Esophagus (tissue), 2 donors: ENCODE measurements around the gene ADARB2. TPM values are rescaled to one million over a fixed set of nuclear protein-coding genes. Genes with fewer than 3 reads are reported as not detected.

Source experiments
- H3K27ac ChIP-seq, 2 donors: one replicate each; pipeline ENCODE4 v1.5.1; 2013; ENCODE audit warnings: low read depth in 2 of 2, mild to moderate bottlenecking in 2 of 2, inconsistent platforms in 1 of 2, low read length in 1 of 2, moderate library complexity in 1 of 2
- H3K27me3 ChIP-seq, 2 donors: one replicate each; pipeline ENCODE4 v1.6.1; 2013; ENCODE audit warnings: low read length in 2 of 2, control low read depth in 1 of 2, mild to moderate bottlenecking in 1 of 2; ENCODE audit not compliant: insufficient read depth in 2 of 2, control insufficient read depth in 1 of 2
- H3K36me3 ChIP-seq, 2 donors: one replicate each; pipeline ENCODE4 v1.6.1; 2013; ENCODE audit warnings: low read length in 1 of 2; ENCODE audit not compliant: control insufficient read depth in 2 of 2, insufficient read depth in 2 of 2
- H3K4me1 ChIP-seq, 2 donors: one replicate each; pipeline ENCODE4 v1.6.1; 2013; ENCODE audit warnings: low read length in 1 of 2; ENCODE audit not compliant: control insufficient read depth in 2 of 2, insufficient read depth in 2 of 2
- H3K4me3 ChIP-seq, 2 donors: one replicate each; pipeline ENCODE4 v1.5.1; 2013; ENCODE audit warnings: low read length in 2 of 2, mild to moderate bottlenecking in 2 of 2, low read depth in 1 of 2, moderate library complexity in 1 of 2
- H3K9me3 ChIP-seq, 2 donors: one replicate each; pipeline ENCODE4 v1.6.1; 2013; ENCODE audit warnings: mild to moderate bottlenecking in 2 of 2, low read depth in 1 of 2, low read length in 1 of 2, moderate library complexity in 1 of 2; ENCODE audit not compliant: control insufficient read depth in 2 of 2, insufficient read depth in 1 of 2
- WGBS, 2 donors: extraction: QIAGEN DNeasy Blood & Tissue Kit; methylation state at CpG; one replicate each; pipeline ENCODE4 v1.1.7; 2013; 5-methylcytosine and 5-hydroxymethylcytosine counted together
- polyA plus RNA-seq, 2 donors: library from polyadenylated mRNA; stranded (reverse); fragments of 200-250 nt; gene quantifications; one replicate each; pipeline ENCODE4 v1.2.3, GENCODE V29; 2013
- donor health status: healthy with polysubstance abuse.
- donor health status: Bipolar disorder and iron deficiency.

ADARB2 gene
- polyA plus RNA-seq, 2 donors: 0.33 to 0.65 TPM

DNA sequence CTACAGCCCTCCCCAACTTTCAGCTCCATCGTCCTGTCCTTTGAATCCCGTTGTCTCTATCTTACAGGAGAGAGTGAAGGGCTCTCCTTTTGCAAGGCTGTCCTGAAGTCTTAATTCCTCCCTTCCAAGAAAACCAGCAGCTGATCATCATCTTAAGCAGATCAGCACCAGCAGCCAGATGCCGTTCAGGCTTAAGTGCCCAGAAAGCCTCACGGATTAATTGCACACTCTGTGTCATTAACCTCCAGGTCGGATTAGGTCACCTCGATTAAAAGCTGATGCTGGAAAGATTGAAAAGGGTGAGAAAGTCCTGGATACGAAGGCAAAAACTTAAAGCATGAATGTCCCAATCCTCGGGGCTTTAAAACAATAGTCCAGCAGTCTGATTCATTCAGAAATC lies 24.8 kb upstream of the ADARB2 start:
- peaks cover 8 to 9% of the 10 kb centered on the region in 2 donors for H3K9me3 ChIP-seq
- H3K36me3 ChIP-seq: no peaks in the 10 kb centered on the region
- WGBS, 2 donors: 52 to 56% methylated on average over 8 of the region's 8 CpGs
- H3K4me1 ChIP-seq: no peaks in the 10 kb centered on the region
- no peak overlapping the region for H3K27ac ChIP-seq
- H3K4me3 ChIP-seq: no peak overlapping the region
- H3K27me3 ChIP-seq: no peaks in the 10 kb centered on the region

DNA sequence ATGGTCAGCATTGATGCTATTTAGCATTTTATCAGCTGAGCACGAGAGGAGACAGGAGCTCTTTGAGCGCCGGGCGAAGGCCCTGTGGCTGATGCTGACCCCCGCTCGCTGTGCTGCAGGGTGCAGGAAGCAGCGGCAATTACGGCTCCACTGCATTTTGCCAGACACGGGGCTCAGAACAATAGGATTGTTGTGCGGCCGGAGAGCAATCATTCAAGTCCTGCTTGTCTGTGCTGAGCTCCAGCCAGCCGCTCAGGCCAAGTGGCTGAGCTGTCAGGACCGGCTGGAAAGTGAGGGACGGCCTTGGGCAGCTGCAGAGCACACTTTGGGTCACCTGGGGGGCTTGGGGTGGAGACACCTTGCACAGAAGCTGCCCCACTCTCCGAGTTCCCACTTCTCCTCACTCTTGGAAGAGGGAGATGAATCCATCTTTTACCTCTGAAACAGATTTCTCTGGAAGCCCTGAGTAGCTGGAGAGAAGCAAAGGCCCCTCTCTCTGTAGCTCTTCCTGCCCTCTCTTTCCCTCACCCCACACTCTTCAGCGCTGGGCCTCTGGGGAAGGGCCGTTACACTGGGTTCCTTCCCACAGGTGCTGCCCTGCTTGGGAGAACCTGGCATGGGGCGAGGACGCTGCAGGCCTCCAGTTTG lies 17.3 kb upstream of the ADARB2 start:
- Histone ChIP-seq H3K27ac (no peak overlapping the region), H3K4me1 (peaks cover 2 to 5% of the 10 kb centered on the region in 2 donors), H3K9me3 (peaks cover 4 to 11% of the 10 kb centered on the region in 2 donors), H3K36me3 (no peaks in the 10 kb centered on the region), H3K4me3 (no peak overlapping the region), H3K27me3 (no peaks in the 10 kb centered on the region)
- 48 to 53% methylated on average over 19 of the region's 19 CpGs for WGBS, 2 donors

DNA sequence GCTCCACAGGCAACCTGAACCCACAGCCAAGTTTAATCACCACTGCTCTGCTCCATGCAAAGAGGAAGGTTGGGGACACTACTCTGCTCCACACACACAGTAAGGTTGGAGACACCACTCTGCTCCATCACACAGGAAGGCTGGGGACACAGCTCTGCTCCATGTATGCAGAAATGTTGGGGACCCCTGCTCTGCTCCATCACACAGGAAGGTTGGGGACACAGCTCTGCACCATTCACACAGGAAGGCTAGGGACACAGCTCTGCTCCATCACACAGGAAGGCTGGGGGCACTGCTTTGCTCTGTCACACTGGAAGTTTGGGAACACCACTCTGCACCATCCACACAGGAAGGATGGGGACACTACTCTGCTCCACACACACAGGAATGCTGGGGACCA lies 14.8 kb upstream of the ADARB2 start:
- peaks cover under 1 to 6% of the 10 kb centered on the region in 2 donors for H3K9me3 ChIP-seq
- no peaks in the 10 kb centered on the region for H3K36me3 ChIP-seq
- no peak overlapping the region for H3K4me3 ChIP-seq
- peaks cover 2 to 5% of the 10 kb centered on the region in 2 donors for H3K4me1 ChIP-seq
- H3K27me3 ChIP-seq: no peaks in the 10 kb centered on the region
- H3K27ac ChIP-seq: no peak overlapping the region

DNA sequence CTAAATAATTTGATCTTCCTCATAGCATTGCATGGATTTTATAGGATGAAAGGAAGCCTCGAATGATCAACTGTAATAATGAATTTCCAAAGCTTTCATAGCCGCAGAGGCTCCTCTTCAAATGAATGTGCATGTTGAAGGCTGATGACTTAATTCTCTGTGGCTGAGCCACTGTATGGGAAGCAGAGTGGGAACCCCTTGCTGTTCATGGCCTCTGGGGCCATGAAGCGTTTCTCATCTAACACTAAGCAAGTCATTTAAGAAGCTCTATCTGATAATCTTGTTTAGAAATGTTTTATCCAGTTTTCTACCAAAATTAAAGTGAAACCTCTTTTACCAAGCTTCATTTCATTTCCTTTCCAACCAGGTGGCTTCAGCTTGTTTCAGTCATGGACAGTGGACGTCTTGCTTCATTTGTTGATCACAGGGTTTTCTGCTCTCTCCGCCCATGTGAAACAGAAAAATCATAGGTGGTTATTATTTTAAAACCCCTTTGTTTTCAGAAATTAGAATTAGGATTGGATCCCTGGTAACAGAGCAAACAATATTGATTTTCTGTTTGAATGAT lies 10.3 kb upstream of the ADARB2 start:
- Histone ChIP-seq H3K9me3 (peaks cover 0 to 15% of the 10 kb centered on the region in 2 donors), H3K36me3 (no peaks in the 10 kb centered on the region), H3K27ac (no peak overlapping the region), H3K4me1 (peaks cover 0 to 5% of the 10 kb centered on the region in 2 donors), H3K4me3 (no peak overlapping the region), H3K27me3 (no peaks in the 10 kb centered on the region)
- WGBS, 2 donors: 81 to 83% methylated on average over 5 of the region's 5 CpGs

DNA sequence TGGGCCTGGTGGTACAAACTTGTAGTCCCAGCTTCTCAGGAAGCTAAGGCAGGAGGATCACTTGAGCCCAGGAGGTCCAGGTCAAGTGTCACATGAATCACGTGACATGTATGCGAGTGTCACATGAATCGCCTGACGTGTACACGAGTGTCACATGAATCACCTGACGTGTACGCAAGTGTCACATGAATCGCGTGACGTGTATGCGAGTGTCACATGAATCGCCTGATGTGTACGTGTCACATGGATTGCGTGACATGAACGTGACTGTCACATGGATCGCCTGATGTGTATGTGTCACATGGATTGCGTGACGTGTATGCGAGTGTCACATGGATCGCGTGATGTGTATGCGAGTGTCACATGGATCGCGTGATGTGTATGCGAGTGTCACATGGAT lies 9.5 kb upstream of the ADARB2 start:
- no peak overlapping the region for H3K27ac ChIP-seq
- H3K27me3 ChIP-seq: no peaks in the 10 kb centered on the region
- H3K9me3 ChIP-seq: peaks cover 0 to 10% of the 10 kb centered on the region in 2 donors
- H3K4me3 ChIP-seq: no peak overlapping the region
- peaks cover 0 to 5% of the 10 kb centered on the region in 2 donors for H3K4me1 ChIP-seq
- no peaks in the 10 kb centered on the region for H3K36me3 ChIP-seq
- 96 to 97% methylated on average over 25 of the region's 25 CpGs for WGBS, 2 donors

DNA sequence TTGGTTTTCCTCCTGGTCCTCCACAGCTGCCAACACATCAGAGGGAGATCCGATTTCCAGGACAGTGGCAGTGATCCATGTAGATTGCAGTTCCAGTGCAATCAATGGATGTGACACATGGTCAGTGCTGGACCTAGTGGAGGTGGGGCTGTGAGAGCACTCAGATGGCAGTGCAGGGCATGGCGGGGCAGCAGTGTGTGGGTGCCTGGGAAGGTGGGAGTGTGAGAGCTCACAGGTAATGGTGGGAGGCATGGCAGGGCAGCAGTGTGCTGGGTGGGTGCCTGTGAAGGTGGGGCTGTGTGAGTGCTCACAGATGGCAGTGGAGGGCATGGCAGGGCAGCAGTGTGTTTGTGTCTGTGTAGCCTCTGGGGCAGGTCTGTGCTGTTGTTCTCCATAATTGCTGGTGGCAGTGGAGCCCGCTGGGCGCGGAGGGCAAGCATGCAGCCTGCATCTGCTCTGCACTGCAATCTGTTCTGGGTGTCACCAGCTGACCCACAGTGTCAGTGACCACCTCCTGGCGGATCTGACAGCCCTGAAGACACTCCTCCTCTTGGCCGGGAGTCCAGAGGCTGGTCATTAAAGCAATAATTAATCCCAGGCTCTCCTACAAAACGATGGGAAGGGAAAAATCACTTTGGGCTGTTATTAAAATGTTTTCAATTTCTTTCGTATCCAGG lies 8.6 kb upstream of the ADARB2 start:
- peaks cover 0 to 10% of the 10 kb centered on the region in 2 donors for H3K9me3 ChIP-seq
- no peak overlapping the region for H3K27ac ChIP-seq
- no peaks in the 10 kb centered on the region for H3K27me3 ChIP-seq
- H3K4me3 ChIP-seq: no peak overlapping the region
- no peaks in the 10 kb centered on the region for H3K36me3 ChIP-seq
- H3K4me1 ChIP-seq: peaks cover 0 to 5% of the 10 kb centered on the region in 2 donors
- WGBS, 2 donors: 65 to 67% methylated on average over 9 of the region's 9 CpGs

DNA sequence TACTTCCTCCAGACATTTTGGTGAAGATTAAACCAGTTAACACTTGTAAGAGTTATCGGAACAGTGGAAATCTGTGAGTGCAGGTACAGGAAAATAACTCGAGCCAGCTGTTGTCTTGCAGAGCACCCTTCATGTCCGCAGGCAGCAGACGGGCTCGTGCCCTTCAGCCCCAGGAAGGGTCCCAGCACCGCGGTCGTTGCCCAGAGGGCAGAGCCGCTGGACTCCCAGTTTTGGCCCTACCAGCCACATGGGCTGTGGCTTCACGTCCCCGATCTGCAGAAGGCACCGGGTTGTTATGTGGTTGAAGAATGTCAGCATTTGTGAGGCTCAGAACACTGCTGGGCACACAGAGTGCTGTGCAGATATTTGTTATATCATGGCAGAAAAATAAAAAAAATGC lies 7.2 kb upstream of the ADARB2 start:
- no peaks in the 10 kb centered on the region for H3K27me3 ChIP-seq
- peaks cover 0 to 5% of the 10 kb centered on the region in 2 donors for H3K4me1 ChIP-seq
- 91 to 92% methylated on average over 12 of the region's 12 CpGs for WGBS, 2 donors
- H3K9me3 ChIP-seq: peaks cover 0 to 12% of the 10 kb centered on the region in 2 donors
- H3K27ac ChIP-seq: no peak overlapping the region
- H3K36me3 ChIP-seq: no peaks in the 10 kb centered on the region
- H3K4me3 ChIP-seq: no peak overlapping the region

DNA sequence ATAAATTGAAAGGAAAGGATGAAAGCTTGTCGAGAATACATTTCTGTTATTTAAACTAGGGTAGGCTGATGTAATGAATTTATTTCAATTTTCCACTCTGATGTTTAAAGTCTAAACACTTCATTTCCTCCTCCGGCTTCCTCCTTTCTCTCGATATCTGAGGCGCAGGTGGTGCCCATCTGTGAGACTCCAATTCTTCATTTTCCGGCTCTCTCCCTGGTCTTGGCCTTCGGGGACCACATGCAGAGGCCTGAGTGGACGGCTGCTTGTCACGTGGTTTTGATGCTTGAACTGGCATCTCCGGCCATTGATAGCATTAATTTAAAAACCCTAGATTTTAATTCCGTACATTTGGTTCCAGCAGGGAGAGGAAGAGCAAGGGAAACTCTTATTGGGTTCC lies 5.8 kb upstream of the ADARB2 start:
- WGBS, 2 donors: 73 to 77% methylated on average over 10 of the region's 10 CpGs
- Histone ChIP-seq H3K36me3 (no peaks in the 10 kb centered on the region), H3K9me3 (peaks cover 0 to 12% of the 10 kb centered on the region in 2 donors), H3K4me1 (peaks cover 0 to 5% of the 10 kb centered on the region in 2 donors), H3K4me3 (no peak overlapping the region), H3K27ac (no peak overlapping the region), H3K27me3 (no peaks in the 10 kb centered on the region)

DNA sequence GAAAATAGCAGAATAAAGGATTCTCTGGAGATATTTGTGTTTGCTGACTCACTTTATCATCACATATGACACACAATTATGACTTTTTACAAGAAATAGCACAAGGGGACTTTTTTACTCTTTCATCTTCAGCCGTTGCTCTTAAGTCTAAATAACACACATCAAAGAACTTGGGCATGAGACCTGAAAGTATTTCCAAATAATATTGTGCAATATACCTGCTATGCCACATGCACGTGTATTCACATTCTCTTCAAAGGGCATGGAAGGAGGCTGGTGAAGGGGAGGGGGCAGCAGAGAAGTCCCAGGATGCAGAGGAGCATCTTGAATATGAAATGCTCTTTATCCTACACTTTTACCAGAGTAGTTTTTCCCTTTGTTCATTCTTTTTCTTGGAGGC lies 4.1 kb upstream of the ADARB2 start:
- no peaks in the 10 kb centered on the region for H3K36me3 ChIP-seq
- H3K9me3 ChIP-seq: peaks cover 0 to 6% of the 10 kb centered on the region in 2 donors
- H3K4me3 ChIP-seq: no peak overlapping the region
- H3K27ac ChIP-seq: no peak overlapping the region
- no peaks in the 10 kb centered on the region for H3K4me1 ChIP-seq
- H3K27me3 ChIP-seq: no peaks in the 10 kb centered on the region
- 29% methylated on average over 2 of the region's 2 CpGs for WGBS, 2 donors
